Prostate gland (tissue), 2 donors: ENCODE data around the gene GABRG3.

ENCODE experiments used
- CTCF ChIP-seq, 4 experiments: fragments of 200-600 bp in 2 of 4; fragments of 450-650 bp in 2 of 4; sonication (generic) in 2 of 4; IDR thresholded peaks; 1 replicate in 3 of 4; 2 replicates in 1 of 4; pipeline ENCODE4 v1.5.1; 2016 to 2019; ENCODE audit warnings: antibody characterized with exemption in 4 of 4, mild to moderate bottlenecking in 2 of 4, moderate library complexity in 2 of 4
- POLR2A ChIP-seq: fragments of 450-650 bp; IDR thresholded peaks from one replicate; pipeline ENCODE4 v1.6.1; 2016; ENCODE audit warnings: antibody characterized with exemption, mild to moderate bottlenecking
- POLR2AphosphoS5 ChIP-seq: sonication (generic); formaldehyde crosslinking; IDR thresholded peaks from one replicate; pipeline ENCODE4 v1.6.1; 2017; ENCODE audit warnings: antibody characterized with exemption

GRCh38 chr15:27575521-27575920 is 604.5 kb downstream of the GABRG3 start:
- TF ChIP-seq CTCF (IDR thresholded peaks at IDR 0.05), result no peak
- TF ChIP-seq POLR2A, result no peak
- no peak for TF ChIP-seq POLR2AphosphoS5
